Spleen (tissue), 7 donors: Measurements from ENCODE around the gene FGFR2.

Experiments used
- POLR2AphosphoS5 ChIP-seq, 3 donors: sonication (generic); formaldehyde crosslinking; IDR thresholded peaks; one replicate each; pipeline ENCODE4 v1.5.1; 2017; ENCODE audit warnings: antibody characterized with exemption in 3 of 3
- TF ChIP-seq, protein P1 (sequence below), 11 experiments: fragments of 200-600 bp in 7 of 11; fragments of 450-650 bp in 4 of 11; sonication (generic) in 4 of 11; IDR thresholded peaks in 8 of 11; conservative IDR thresholded peaks in 3 of 11; 1 replicate in 7 of 11; 2 replicates in 4 of 11; pipeline versions ENCODE4 v1.4.0 to v1.8.0; 2016 to 2021; ENCODE audit warnings: antibody characterized with exemption in 11 of 11, inconsistent platforms in 4 of 11, mild to moderate bottlenecking in 1 of 11
- donor health status: DM: no; HTN: no; CAD: no; lungs with moderate emphysema.
- donor health status: DM: no; HTN: no; CAD: no.
- donor health status: DM: no; HTN: no; CAD: no.

DNA sequence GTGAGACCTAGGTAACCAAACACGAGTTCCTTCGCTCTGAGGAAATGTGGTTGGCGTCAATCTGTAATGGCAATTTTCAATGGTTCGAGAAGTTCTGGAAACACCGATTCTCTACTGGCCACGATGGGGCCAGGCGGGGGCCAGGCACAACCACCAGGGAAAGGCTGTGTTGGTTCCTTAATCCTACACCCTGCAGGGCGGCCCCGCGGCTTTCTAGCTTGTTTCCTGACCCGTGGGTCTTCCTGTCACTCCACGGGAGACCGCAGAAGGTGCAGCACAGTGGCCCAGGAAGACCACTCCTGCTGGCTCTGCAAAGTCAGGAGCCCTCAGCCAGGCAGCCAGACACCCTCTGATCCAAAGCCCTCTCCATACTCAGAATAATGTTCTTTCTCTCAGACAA, 113.4 kb downstream of the FGFR2 start:
- TF ChIP-seq, protein P1, sequence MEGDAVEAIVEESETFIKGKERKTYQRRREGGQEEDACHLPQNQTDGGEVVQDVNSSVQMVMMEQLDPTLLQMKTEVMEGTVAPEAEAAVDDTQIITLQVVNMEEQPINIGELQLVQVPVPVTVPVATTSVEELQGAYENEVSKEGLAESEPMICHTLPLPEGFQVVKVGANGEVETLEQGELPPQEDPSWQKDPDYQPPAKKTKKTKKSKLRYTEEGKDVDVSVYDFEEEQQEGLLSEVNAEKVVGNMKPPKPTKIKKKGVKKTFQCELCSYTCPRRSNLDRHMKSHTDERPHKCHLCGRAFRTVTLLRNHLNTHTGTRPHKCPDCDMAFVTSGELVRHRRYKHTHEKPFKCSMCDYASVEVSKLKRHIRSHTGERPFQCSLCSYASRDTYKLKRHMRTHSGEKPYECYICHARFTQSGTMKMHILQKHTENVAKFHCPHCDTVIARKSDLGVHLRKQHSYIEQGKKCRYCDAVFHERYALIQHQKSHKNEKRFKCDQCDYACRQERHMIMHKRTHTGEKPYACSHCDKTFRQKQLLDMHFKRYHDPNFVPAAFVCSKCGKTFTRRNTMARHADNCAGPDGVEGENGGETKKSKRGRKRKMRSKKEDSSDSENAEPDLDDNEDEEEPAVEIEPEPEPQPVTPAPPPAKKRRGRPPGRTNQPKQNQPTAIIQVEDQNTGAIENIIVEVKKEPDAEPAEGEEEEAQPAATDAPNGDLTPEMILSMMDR (IDR thresholded peaks at IDR 0.05 in 8 of 11, conservative IDR thresholded peaks at IDR 0.05 in 3 of 11) = no peak
- no peak for TF ChIP-seq POLR2AphosphoS5 (IDR thresholded peaks at IDR 0.05)
